Loucy (cell line): ENCODE data around the gene TMEM178B.

Experiments used
- H2AFZ ChIP-seq: fragments of 200-600 bp; sonication (generic); 2 replicates; pipeline ENCODE4 v1.6.0; 2016; ENCODE audit warnings: antibody characterized with exemption, mild to moderate bottlenecking, low read length, moderate library complexity
- H3F3A ChIP-seq: fragments of 200-600 bp; 2 replicates; pipeline ENCODE4 v1.6.0; 2016; ENCODE audit warnings: antibody characterized with exemption, low read depth, mild to moderate bottlenecking
- H3K27me3 ChIP-seq: fragments of 200-600 bp; sonication (generic); 2 replicates; pipeline ENCODE4 v1.6.1; 2014; ENCODE audit warnings: low read length, mild to moderate bottlenecking; ENCODE audit not compliant: insufficient read depth, poor library complexity, severe bottlenecking
- H3K36me3 ChIP-seq: fragments of 200-600 bp; sonication (generic); 2 replicates; pipeline ENCODE4 v1.6.1; 2016; ENCODE audit warnings: low read length; ENCODE audit not compliant: insufficient read depth
- H3K4me1 ChIP-seq: fragments of 200-600 bp; sonication (generic); 2 replicates; pipeline ENCODE4 v1.5.1; 2014; ENCODE audit warnings: low read length, mild to moderate bottlenecking; ENCODE audit not compliant: insufficient read depth, poor library complexity, severe bottlenecking
- H3K4me2 ChIP-seq: fragments of 200-600 bp; sonication (generic); 2 replicates; pipeline ENCODE4 v1.6.0; 2014; ENCODE audit warnings: antibody characterized with exemption, low read length, low read depth, mild to moderate bottlenecking; ENCODE audit not compliant: poor library complexity, severe bottlenecking
- H3K4me3 ChIP-seq: fragments of 200-600 bp; sonication (generic); 2 replicates; pipeline ENCODE4 v1.5.1; 2014; ENCODE audit warnings: low read length, mild to moderate bottlenecking, mixed read lengths; ENCODE audit not compliant: poor library complexity, severe bottlenecking
- H3K79me2 ChIP-seq: fragments of 200-600 bp; sonication (generic); 2 replicates; pipeline ENCODE4 v1.6.1; 2014; ENCODE audit warnings: low read length; ENCODE audit not compliant: insufficient read depth
- H3K9ac ChIP-seq: fragments of 200-600 bp; sonication (generic); 2 replicates; pipeline ENCODE4 v1.6.0; 2014; ENCODE audit warnings: mild to moderate bottlenecking, low read depth, low read length, moderate library complexity; ENCODE audit not compliant: poor library complexity, severe bottlenecking
- H3K9me2 ChIP-seq: fragments of 200-600 bp; sonication (generic); replicated peaks from 2 replicates; pipeline ENCODE4 v1.6.1; 2016; ENCODE audit warnings: low read depth, low read length, mixed read lengths
- H3K9me3 ChIP-seq: fragments of 200-600 bp; sonication (generic); 2 replicates; pipeline ENCODE4 v1.6.1; 2014; ENCODE audit warnings: mild to moderate bottlenecking, antibody characterized with exemption, low read length, low read depth; ENCODE audit not compliant: insufficient read depth
- H4K20me1 ChIP-seq: fragments of 200-600 bp; sonication (generic); 2 replicates; pipeline ENCODE4 v1.6.0; 2014; ENCODE audit warnings: antibody characterized with exemption, low read length, mild to moderate bottlenecking; ENCODE audit not compliant: insufficient read depth, poor library complexity, severe bottlenecking
- EZH2phosphoT487 ChIP-seq: fragments of 200-600 bp; IDR thresholded peaks from 2 replicates; pipeline ENCODE4 v1.6.1; 2018; ENCODE audit warnings: antibody characterized with exemption, mild to moderate bottlenecking, moderate library complexity, borderline replicate concordance
- TF ChIP-seq, protein P1 (sequence below): fragments of 200-600 bp; sonication (generic); conservative IDR thresholded peaks from 2 replicates; pipeline ENCODE4 v1.5.1; 2014; ENCODE audit warnings: mild to moderate bottlenecking, antibody characterized with exemption, low read length

The TMEM178B gene

DNA sequence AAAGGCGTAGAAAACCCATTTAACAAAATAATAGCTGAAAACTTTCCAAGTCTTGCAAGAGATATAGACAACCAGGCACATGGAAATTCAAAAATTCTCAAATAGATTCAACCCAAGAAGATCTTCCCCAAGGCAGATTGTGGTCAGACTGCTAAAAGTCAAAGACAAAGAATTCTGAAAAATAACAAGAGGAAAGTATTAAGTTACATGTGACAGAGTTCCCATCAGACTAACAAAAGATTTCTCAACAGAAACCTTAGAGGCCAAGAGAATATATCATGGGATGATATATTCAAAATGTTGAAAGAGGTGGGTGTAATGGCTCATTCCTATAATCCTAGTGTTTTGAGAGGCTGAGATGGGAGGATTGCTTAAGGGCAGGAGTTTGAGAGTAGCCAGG is 59.8 kb downstream of the TMEM178B start:
- no peak overlapping the region for H3K4me2 ChIP-seq
- H3K79me2 ChIP-seq = no peaks in the 10 kb centered on the region
- H3K9me2 ChIP-seq = no peaks in the 10 kb centered on the region
- H3K36me3 ChIP-seq = no peaks in the 10 kb centered on the region
- no peaks in the 10 kb centered on the region for H3K9me3 ChIP-seq
- no peak overlapping the region for H3K4me3 ChIP-seq
- H3K27me3 ChIP-seq = no peaks in the 10 kb centered on the region
- H4K20me1 ChIP-seq = no peaks in the 10 kb centered on the region
- H3K9ac ChIP-seq = no peak overlapping the region
- no peaks in the 10 kb centered on the region for H3F3A ChIP-seq
- TF ChIP-seq, protein P1, sequence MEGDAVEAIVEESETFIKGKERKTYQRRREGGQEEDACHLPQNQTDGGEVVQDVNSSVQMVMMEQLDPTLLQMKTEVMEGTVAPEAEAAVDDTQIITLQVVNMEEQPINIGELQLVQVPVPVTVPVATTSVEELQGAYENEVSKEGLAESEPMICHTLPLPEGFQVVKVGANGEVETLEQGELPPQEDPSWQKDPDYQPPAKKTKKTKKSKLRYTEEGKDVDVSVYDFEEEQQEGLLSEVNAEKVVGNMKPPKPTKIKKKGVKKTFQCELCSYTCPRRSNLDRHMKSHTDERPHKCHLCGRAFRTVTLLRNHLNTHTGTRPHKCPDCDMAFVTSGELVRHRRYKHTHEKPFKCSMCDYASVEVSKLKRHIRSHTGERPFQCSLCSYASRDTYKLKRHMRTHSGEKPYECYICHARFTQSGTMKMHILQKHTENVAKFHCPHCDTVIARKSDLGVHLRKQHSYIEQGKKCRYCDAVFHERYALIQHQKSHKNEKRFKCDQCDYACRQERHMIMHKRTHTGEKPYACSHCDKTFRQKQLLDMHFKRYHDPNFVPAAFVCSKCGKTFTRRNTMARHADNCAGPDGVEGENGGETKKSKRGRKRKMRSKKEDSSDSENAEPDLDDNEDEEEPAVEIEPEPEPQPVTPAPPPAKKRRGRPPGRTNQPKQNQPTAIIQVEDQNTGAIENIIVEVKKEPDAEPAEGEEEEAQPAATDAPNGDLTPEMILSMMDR = no peak
- no peak for TF ChIP-seq EZH2phosphoT487
- no peak overlapping the region for H2AFZ ChIP-seq
- H3K4me1 ChIP-seq = no peaks in the 10 kb centered on the region

DNA sequence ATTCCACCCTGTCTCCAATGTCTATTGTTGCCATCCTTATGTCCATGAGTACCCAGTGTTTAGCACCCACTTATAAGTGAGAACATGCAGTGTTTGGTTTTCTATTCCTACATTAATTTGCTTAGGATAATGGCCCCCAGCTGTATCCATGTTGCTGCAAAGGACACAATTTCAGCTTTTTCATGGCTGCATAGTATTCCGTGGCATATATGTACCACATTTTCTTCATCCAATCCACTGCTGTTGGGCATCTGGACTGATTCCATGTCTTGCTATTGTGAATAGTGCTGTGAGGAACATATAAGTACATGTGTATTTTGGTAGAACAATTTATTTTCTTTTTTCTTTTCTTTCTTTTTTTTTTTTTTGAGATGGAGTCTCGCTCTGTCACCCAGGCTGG is 68.2 kb downstream of the TMEM178B start:
- no peak overlapping the region for H3K4me2 ChIP-seq
- H2AFZ ChIP-seq = no peak overlapping the region
- no peak overlapping the region for H3K4me3 ChIP-seq
- TF ChIP-seq EZH2phosphoT487 = no peak
- TF ChIP-seq, protein P1 = no peak
- H3K9me3 ChIP-seq = no peaks in the 10 kb centered on the region
- H3K9me2 ChIP-seq = no peaks in the 10 kb centered on the region
- H4K20me1 ChIP-seq = no peaks in the 10 kb centered on the region
- H3K36me3 ChIP-seq = no peaks in the 10 kb centered on the region
- no peak overlapping the region for H3K9ac ChIP-seq
- H3F3A ChIP-seq = no peaks in the 10 kb centered on the region
- no peaks in the 10 kb centered on the region for H3K79me2 ChIP-seq
- H3K4me1 ChIP-seq = no peaks in the 10 kb centered on the region
- H3K27me3 ChIP-seq = no peaks in the 10 kb centered on the region

DNA sequence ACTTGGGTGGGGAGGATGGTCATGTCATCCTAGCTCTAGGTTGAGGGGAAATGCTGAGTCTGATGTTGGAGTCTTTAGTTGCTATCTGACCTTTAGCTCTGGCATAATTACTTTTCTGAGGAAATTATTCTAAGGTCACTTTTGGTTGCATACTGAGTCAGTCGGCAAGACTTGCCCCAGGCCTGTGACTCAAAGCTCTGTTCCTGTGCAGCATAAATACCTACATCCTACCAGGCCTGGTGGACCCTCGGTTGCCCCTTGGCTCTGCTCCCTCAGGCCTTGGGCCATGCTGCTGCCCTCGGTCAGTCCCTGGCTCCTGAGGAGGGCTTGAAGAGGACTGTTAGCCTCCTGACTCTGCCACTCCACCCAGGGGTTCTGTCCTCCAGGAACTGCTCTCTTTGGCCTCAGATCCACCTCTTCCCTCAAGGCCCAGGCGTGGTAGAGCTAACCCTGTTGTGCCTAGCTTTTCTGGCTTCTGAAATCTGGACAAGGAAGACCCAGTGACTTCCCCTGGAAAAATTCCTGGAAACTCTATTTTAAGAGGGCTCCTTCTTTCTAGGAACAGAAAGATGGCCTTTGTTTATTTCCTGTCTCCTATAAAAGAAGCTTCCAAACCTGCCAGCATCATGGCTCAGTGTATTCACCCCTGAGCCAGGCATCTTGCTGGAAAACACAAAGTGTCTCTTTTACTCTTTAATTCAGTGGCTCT is 71.2 kb downstream of the TMEM178B start:
- Histone ChIP-seq H3K4me1 (no peaks in the 10 kb centered on the region), H3K9me3 (no peaks in the 10 kb centered on the region), H3F3A (no peaks in the 10 kb centered on the region), H3K9ac (no peak overlapping the region), H3K79me2 (no peaks in the 10 kb centered on the region), H2AFZ (no peak overlapping the region), H3K4me3 (no peak overlapping the region), H3K27me3 (no peaks in the 10 kb centered on the region), H3K4me2 (no peak overlapping the region), H4K20me1 (no peaks in the 10 kb centered on the region), H3K36me3 (no peaks in the 10 kb centered on the region), H3K9me2 (no peaks in the 10 kb centered on the region)
- TF ChIP-seq EZH2phosphoT487 = no peak
- TF ChIP-seq, protein P1 = no peak
